K562 (cell line): ENCODE data around the gene HIVEP1. TPM values are rescaled to one million over a fixed set of nuclear protein-coding genes. Genes with fewer than 3 reads are reported as not detected.

Experiments
- BRF1 ChIP-seq: IDR thresholded peaks from 3 replicates; pipeline ENCODE4 v1.6.1; 2011; ENCODE audit warnings: borderline replicate concordance, mild to moderate bottlenecking; ENCODE audit not compliant: insufficient read length; ENCODE audit errors: extremely low read depth
- CBFA2T3 ChIP-seq: fragments of 450-650 bp; IDR thresholded peaks from 2 replicates; pipeline ENCODE4 v1.6.1; 2017
- GTF2A2 ChIP-seq: IDR thresholded peaks from 2 replicates; pipeline ENCODE4 v1.6.1; 2016; ENCODE audit warnings: mild to moderate bottlenecking, missing genetic modification characterization, missing compliant biosample characterization
- HIVEP1 ChIP-seq: fragments of 250-450 bp; sonication (Bioruptor Pico); IDR thresholded peaks from 2 replicates; pipeline ENCODE4 v1.4.0; 2020; ENCODE audit warnings: mild to moderate bottlenecking
- KLF13 ChIP-seq: fragments of 450-650 bp; IDR thresholded peaks from 2 replicates; pipeline ENCODE4 v1.6.1; 2016; ENCODE audit warnings: missing genetic modification characterization, low read depth, mild to moderate bottlenecking, missing compliant biosample characterization, moderate library complexity, borderline replicate concordance
- KLF6 ChIP-seq: fragments of 250-450 bp; sonication (Bioruptor Pico); IDR thresholded peaks from 2 replicates; pipeline ENCODE4 v1.4.0; 2020; ENCODE audit warnings: mild to moderate bottlenecking, moderate library complexity, borderline replicate concordance
- MAFF ChIP-seq: IDR thresholded peaks from 2 replicates; pipeline ENCODE4 v1.6.1; 2012; ENCODE audit warnings: low read length, improper control_type of control experiment
- MAFK ChIP-seq: IDR thresholded peaks from 2 replicates; pipeline ENCODE4 v1.6.1; 2011; ENCODE audit warnings: low read length, improper control_type of control experiment
- PPARD ChIP-seq: fragments of 250-450 bp; sonication (Bioruptor Pico); IDR thresholded peaks from 2 replicates; pipeline ENCODE4 v1.8.0; 2022; ENCODE audit warnings: inconsistent platforms, mild to moderate bottlenecking, moderate library complexity
- SAFB2 ChIP-seq: fragments of 200-400 bp; formaldehyde crosslinking; IDR thresholded peaks from 2 replicates; pipeline ENCODE4 v1.6.1; 2018; ENCODE audit warnings: borderline replicate concordance, low read length, low read depth, moderate library complexity; ENCODE audit not compliant: severe bottlenecking
- XRCC4 ChIP-seq: IDR thresholded peaks from one replicate; pipeline ENCODE4 v1.6.1; 2011; ENCODE audit not compliant: insufficient read depth, insufficient read length; ENCODE audit errors: extremely low read depth
- ZBTB17 ChIP-seq: fragments of 450-650 bp; formaldehyde crosslinking; IDR thresholded peaks from 2 replicates; pipeline ENCODE4 v1.4.0; 2020; ENCODE audit warnings: mild to moderate bottlenecking
- ZNF316 ChIP-seq: fragments of 450-650 bp; IDR thresholded peaks from 2 replicates; pipeline ENCODE4 v1.6.1; 2016
- ZNF324 ChIP-seq: fragments of 250-450 bp; sonication (Bioruptor Pico); IDR thresholded peaks from 2 replicates; pipeline ENCODE4 v1.4.0; 2020; ENCODE audit warnings: mild to moderate bottlenecking
- ZNF76 ChIP-seq: fragments of 250-450 bp; sonication (Bioruptor Pico); IDR thresholded peaks from 2 replicates; pipeline ENCODE4 v1.4.0; 2020; ENCODE audit warnings: mild to moderate bottlenecking, moderate library complexity, borderline replicate concordance
- polyA plus RNA-seq, 8 experiments: library from polyadenylated mRNA; depleted of rRNA in 4 of 8; stranded (reverse) in 5 of 8; unstranded in 3 of 8; fragments of >200 nt; fragmentation: Nextera tagmentation in 2 of 8; fragmentation: Illumina TruSeq in 1 of 8; extraction: Ambion mirVana in 2 of 8; extraction: Trizol in 1 of 8; gene quantifications; 2 replicates each; pipeline versions ENCODE4 v1.2.1 to v1.2.3, GENCODE V29; 2011 to 2014; ENCODE audit warnings: inconsistent platforms in 1 of 8, missing spikeins in 1 of 8
- total RNA-seq, 7 experiments: library from RNA; depleted of rRNA in 6 of 7; stranded (reverse); fragments of >200 nt in 6 of 7; fragmentation: Illumina TruSeq in 2 of 7; extraction: Trizol in 2 of 7; gene quantifications; 2 replicates each; pipeline versions ENCODE4 v1.2.1 to v1.2.3, GENCODE V29; 2011 to 2021; ENCODE audit warnings: low replicate concordance in 1 of 7
- TF ChIP-seq, protein P1 (sequence below): fragments of 250-450 bp; sonication (Bioruptor Pico); IDR thresholded peaks from 2 replicates; pipeline ENCODE4 v1.8.0; 2021; ENCODE audit warnings: mild to moderate bottlenecking, moderate library complexity
- TF ChIP-seq, protein P2 (sequence below): sonication (generic); formaldehyde crosslinking; IDR thresholded peaks from 2 replicates; pipeline ENCODE4 v1.8.0; 2022; ENCODE audit warnings: mild to moderate bottlenecking, missing genetic modification reagents
- TF ChIP-seq, protein P3 (sequence below): sonication (generic); formaldehyde crosslinking; IDR thresholded peaks from 2 replicates; pipeline ENCODE4 v1.8.0; 2022; ENCODE audit warnings: missing genetic modification reagents, mild to moderate bottlenecking, borderline replicate concordance
- TF ChIP-seq, protein P4 (sequence below), 2 experiments: IDR thresholded peaks; 2 replicates each; pipeline ENCODE4 v1.6.1; 2012; ENCODE audit warnings: improper control_type of control experiment in 2 of 2, low read depth in 2 of 2, low read length in 2 of 2, borderline replicate concordance in 1 of 2

Gene HIVEP1
- total and polyA plus RNA-seq, 9 of the 15 experiments (the other 6 are each of a cell fraction or from before 2014, with no cell fraction given): 6.0 to 33.3 (median 21.7) TPM

DNA sequence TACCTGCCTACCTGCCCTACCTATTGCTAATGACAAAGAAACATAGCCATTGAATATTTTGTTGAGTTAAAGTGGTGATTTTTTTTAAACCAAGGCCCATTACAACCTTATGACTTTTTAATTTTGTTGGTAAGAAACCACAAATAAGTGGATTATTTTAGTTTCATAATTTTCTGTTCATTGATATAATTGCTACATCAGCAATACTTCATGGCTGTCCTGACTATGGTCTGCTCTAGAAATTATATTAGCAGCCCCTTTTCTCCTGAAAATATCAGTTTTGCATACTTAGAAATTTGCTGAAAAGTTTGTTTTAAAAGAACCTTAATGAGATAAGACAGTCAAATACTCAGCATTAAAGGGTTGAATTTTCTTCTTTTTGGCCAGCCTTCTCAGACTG lies 106.5 kb downstream of the HIVEP1 start (continued):
- TF ChIP-seq, protein P1, sequence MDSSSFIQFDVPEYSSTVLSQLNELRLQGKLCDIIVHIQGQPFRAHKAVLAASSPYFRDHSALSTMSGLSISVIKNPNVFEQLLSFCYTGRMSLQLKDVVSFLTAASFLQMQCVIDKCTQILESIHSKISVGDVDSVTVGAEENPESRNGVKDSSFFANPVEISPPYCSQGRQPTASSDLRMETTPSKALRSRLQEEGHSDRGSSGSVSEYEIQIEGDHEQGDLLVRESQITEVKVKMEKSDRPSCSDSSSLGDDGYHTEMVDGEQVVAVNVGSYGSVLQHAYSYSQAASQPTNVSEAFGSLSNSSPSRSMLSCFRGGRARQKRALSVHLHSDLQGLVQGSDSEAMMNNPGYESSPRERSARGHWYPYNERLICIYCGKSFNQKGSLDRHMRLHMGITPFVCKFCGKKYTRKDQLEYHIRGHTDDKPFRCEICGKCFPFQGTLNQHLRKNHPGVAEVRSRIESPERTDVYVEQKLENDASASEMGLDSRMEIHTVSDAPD (CRISPR knock-in tag): no peak
- no peak for TF ChIP-seq XRCC4
- no peak for TF ChIP-seq GTF2A2 (tag)
- no peak for TF ChIP-seq PPARD (CRISPR knock-in tag)
- no peak for TF ChIP-seq CBFA2T3
- no peak for TF ChIP-seq ZNF76 (CRISPR knock-in tag)
- TF ChIP-seq ZNF316: peak; percentile 96
- no peak for TF ChIP-seq HIVEP1
- TF ChIP-seq, protein P2, sequence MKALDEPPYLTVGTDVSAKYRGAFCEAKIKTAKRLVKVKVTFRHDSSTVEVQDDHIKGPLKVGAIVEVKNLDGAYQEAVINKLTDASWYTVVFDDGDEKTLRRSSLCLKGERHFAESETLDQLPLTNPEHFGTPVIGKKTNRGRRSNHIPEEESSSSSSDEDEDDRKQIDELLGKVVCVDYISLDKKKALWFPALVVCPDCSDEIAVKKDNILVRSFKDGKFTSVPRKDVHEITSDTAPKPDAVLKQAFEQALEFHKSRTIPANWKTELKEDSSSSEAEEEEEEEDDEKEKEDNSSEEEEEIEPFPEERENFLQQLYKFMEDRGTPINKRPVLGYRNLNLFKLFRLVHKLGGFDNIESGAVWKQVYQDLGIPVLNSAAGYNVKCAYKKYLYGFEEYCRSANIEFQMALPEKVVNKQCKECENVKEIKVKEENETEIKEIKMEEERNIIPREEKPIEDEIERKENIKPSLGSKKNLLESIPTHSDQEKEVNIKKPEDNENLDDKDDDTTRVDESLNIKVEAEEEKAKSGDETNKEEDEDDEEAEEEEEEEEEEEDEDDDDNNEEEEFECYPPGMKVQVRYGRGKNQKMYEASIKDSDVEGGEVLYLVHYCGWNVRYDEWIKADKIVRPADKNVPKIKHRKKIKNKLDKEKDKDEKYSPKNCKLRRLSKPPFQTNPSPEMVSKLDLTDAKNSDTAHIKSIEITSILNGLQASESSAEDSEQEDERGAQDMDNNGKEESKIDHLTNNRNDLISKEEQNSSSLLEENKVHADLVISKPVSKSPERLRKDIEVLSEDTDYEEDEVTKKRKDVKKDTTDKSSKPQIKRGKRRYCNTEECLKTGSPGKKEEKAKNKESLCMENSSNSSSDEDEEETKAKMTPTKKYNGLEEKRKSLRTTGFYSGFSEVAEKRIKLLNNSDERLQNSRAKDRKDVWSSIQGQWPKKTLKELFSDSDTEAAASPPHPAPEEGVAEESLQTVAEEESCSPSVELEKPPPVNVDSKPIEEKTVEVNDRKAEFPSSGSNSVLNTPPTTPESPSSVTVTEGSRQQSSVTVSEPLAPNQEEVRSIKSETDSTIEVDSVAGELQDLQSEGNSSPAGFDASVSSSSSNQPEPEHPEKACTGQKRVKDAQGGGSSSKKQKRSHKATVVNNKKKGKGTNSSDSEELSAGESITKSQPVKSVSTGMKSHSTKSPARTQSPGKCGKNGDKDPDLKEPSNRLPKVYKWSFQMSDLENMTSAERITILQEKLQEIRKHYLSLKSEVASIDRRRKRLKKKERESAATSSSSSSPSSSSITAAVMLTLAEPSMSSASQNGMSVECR (CRISPR knock-in tag): no peak
- TF ChIP-seq SAFB2: no peak
- no peak for TF ChIP-seq KLF13 (tag)
- peak; percentile 90 for TF ChIP-seq MAFK
- TF ChIP-seq ZBTB17 (CRISPR knock-in tag): no peak
- TF ChIP-seq KLF6: no peak
- TF ChIP-seq BRF1: no peak
- TF ChIP-seq, protein P3, sequence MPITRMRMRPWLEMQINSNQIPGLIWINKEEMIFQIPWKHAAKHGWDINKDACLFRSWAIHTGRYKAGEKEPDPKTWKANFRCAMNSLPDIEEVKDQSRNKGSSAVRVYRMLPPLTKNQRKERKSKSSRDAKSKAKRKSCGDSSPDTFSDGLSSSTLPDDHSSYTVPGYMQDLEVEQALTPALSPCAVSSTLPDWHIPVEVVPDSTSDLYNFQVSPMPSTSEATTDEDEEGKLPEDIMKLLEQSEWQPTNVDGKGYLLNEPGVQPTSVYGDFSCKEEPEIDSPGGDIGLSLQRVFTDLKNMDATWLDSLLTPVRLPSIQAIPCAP (CRISPR knock-in tag): no peak
- TF ChIP-seq ZNF324 (CRISPR knock-in tag): no peak
- TF ChIP-seq MAFF: peak; percentile 94
- TF ChIP-seq, protein P4, sequence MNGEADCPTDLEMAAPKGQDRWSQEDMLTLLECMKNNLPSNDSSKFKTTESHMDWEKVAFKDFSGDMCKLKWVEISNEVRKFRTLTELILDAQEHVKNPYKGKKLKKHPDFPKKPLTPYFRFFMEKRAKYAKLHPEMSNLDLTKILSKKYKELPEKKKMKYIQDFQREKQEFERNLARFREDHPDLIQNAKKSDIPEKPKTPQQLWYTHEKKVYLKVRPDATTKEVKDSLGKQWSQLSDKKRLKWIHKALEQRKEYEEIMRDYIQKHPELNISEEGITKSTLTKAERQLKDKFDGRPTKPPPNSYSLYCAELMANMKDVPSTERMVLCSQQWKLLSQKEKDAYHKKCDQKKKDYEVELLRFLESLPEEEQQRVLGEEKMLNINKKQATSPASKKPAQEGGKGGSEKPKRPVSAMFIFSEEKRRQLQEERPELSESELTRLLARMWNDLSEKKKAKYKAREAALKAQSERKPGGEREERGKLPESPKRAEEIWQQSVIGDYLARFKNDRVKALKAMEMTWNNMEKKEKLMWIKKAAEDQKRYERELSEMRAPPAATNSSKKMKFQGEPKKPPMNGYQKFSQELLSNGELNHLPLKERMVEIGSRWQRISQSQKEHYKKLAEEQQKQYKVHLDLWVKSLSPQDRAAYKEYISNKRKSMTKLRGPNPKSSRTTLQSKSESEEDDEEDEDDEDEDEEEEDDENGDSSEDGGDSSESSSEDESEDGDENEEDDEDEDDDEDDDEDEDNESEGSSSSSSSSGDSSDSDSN (IDR thresholded peaks at IDR 0.05; ENCODE audit: borderline replicate concordance in 1 of 2, low read depth in 2 of 2, low read length in 2 of 2): no peak
